Globus pallidus (tissue), 1 donor: ENCODE data around the gene TCF20.

ENCODE experiments used
- DNase-seq: peaks from one replicate; pipeline ENCODE4 v3.0.0-alpha.2; 2015; ENCODE audit warnings: low spot score

The TCF20 gene

DNA sequence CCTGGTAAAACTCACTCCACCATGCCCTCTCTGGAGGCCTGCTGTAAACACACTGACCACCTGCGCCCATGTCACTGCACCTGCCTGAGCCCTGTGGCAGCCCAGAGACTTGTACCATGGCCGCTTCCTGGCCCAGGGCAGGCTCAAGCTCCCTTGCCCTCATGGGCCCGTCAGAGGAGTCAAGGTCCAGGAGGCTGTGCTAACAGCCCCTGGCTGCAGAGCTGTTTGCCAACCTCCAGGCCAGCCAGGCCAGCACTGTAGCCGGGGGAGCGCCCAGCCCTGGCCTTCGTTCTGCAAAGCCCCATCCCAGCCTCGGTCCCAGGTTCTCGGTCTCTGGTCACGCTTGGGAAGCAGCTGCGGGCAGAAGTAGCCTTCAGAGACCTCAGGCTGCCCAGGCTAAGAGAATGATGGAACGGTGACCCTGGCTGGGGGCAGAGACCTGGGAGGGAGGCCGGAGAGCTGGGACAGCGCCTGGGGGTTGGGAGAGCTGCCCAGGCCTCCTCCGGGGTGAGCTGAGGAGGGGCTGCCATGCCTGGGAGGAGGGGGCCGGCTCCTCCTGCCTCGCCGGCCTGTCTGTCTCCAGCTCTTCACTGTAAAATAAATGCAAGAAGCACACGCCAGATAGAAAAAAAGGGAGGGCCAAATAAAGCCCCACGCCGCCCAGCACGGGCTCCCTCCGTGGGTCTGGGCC lies 11.9 kb upstream of the TCF20 start:
- DNase-seq = no peak

DNA sequence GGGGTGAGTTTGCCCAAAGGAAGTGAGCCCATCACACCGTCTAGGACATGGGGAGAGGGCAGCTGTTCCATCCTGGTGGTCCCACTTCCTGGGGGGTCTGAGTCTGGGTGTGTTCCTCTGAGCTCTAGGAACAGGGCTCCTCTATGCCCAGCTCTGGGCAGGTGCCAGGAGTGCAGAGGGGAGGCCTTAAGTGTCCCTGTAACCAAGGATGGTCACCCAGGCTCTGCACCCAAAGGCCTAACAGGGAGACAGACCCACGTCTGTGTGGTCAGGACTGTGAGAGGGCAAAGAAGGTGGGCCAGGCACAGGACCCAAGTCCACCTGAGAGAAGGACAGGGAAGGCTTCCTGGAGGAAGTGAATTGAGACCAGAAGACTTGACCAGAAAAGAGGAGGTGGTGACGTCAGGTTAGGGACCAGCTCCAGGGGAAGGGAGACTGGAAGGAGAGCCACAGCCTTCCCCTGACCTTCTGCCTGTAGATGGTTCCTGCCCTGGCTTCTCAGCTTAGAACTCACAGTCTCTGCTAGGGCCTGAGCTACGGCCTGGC lies 11.3 kb upstream of the TCF20 start:
- no peak for DNase-seq

GRCh38 chr22:42281284-42281683 lies 10.8 kb upstream of the TCF20 start:
- no peak for DNase-seq

- no peak for DNase-seq
Measured at GRCh38 chr22:42280836-42281235, 10.4 kb upstream of the TCF20 start.

- DNase-seq = no peak
Measured at GRCh38 chr22:42280140-42280539, 9.7 kb upstream of the TCF20 start.

DNA sequence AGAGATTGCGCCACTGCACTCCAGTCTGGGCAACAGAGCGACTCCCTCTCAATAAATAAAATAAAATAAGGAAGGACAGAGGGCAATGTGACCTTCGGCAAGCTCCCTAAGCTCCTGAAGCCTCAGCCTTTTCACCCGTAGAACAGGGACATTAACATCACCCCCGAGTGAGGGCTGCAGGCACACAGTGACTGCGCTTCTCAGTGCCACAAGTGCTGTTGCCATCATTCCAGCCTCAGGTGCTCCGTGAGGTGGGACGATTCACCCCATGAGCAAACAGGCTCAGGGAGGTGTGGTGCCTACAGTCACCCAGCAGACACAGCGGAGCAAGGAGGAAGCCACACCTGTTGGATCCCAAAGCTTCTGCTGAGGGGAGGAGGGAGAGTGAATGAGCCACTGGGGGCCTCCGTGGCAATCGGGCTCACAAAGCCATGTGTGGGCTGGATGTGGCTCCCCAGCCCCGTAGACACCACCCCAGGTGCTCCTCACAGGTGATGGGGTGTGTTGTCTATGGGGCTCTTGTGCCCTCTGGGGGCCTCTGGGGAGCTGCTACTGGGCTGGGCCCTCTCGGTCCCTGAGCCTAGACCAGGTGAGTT lies 9.1 kb upstream of the TCF20 start:
- DNase-seq = no peak

DNA sequence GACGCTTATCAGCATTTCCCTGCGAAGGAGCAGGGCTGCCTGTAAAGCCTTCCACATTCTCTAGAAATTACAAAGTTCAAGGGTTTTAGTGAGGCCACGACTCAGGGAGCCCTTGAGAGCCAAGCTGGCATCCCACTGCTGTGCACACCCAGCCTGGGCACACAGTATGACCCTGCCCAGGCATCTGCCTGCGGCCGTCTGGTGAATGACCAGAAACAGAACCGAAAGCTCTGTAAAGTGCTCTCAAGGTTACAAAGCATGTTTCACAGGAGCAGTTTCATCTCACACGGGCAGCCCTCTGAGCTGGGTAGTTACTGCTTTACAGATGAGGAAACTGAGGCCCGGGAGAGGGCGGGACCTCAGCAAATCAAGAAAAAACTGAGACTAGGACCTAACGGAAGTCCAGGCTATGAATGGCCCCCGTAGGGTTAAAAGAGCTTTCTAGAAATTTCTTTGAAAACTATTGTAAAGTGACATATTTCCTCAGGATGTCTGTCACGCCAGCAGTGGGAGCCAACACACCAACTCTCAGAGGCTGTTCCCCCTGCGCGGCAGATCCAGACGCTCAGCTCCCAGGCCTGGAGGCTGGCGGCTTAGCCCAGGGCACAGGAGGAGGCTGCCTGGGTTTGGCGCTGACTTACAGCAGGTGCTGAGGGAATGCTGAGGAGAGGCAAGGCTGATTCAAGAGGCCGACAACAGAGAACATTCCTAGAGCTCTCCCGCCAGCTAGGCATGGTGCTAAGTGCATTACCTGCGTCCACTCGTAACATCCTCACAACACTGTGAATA lies 7.7 kb upstream of the TCF20 start:
- no peak for DNase-seq

DNA sequence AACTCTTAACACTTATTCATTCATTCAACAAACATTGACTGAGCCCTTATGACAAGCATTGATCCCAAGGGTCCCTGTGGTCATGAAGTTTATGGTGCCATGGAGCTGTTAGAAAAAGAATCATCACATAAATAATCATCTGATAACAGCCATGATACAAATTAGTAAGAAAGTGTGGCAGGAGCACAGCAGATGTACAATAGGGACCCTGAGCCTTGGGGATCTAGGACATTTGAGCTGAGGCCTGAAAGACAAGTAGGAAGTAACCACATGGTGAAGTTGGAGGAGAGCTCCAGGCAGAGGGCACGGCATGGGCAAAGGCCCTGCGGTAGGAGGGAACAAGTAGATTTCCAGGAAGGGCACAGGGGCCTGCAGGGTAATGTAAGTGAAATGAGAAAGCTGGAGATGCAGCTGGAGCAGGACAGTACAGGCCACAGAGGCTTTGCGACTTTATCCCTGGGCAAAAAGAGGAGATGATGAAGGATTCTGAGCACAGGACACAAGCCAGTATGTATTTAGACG lies 6.8 kb upstream of the TCF20 start:
- no peak for DNase-seq

DNA sequence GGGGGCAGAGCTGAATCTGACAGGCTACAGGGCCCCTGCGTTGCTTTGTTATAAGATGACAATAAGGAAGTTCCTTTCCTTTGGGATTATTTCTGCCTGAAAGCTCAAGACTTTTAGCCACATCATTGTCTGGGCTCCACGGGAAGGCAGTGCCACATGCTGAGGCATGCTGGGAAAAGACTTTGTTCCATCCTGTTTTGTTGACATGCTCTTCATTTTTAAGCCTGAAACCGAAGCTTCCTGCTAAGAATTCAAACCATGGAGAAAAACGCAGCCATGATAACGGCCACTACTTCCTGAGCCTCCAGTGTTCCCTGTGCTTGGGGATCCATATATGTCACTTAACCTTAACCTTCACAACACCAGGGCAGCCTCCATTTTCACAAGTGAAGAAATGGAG lies 5.5 kb upstream of the TCF20 start:
- DNase-seq = no peak

- DNase-seq = no peak
Measured at GRCh38 chr22:42275176-42275575, 4.7 kb upstream of the TCF20 start.

DNA sequence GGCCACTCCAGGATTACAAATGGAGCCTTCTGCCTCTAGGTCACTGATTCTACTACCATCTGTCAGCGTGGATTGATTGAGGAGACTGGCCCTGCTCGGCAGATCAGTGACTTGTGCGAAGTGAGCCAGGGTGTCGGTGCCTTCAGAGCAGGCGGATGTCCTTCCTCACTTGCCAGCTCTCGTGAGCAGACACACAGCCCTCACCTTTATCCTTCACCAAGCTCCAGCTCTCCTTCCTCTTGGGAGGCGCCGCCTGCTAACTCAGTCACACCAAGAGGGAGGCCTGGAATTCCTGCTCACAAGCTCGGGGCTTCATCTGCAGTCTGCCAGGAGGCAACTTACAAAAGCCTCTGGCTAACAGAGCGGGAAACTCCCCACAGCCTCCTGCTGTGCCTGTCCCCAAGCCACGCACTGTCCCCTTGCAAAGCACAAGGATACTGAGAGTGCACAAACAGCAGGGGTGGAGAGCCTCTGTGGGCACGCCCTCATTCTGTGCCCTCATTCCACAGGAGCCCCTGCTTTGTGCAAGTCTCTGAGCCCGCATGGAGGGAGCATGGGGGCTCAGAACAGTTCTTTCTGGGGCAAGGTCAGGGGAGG lies 3.5 kb upstream of the TCF20 start:
- no peak for DNase-seq

- DNase-seq = no peak
Measured at GRCh38 chr22:42272431-42272999, 2.1 kb upstream of the TCF20 start.

DNA sequence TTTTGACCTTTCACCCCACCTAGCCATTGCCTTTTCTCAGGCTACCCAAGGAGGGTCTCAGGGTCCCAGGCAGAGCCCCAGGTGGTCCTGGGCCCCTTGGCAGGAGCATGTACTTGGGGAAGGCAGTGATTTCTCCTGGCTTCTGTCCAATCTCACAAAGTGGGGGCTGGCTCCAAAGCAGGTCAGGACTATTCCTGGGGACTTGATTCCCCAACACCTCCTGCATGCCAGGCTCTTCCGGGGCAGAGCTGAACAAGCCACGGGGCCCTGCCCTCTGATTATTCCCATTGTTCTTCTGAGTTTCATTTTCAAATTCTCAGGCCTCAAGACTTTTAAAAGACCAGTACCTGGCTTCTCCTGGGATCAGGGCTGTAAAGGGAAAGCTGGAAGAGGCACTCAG lies 1.5 kb upstream of the TCF20 start:
- no peak for DNase-seq

- no peak for DNase-seq
Measured at GRCh38 chr22:42271191-42271813, 849 bp upstream of the TCF20 start.

GRCh38 chr22:42270176-42270509 lies 310 bp downstream of the TCF20 start:
- no peak for DNase-seq

DNA sequence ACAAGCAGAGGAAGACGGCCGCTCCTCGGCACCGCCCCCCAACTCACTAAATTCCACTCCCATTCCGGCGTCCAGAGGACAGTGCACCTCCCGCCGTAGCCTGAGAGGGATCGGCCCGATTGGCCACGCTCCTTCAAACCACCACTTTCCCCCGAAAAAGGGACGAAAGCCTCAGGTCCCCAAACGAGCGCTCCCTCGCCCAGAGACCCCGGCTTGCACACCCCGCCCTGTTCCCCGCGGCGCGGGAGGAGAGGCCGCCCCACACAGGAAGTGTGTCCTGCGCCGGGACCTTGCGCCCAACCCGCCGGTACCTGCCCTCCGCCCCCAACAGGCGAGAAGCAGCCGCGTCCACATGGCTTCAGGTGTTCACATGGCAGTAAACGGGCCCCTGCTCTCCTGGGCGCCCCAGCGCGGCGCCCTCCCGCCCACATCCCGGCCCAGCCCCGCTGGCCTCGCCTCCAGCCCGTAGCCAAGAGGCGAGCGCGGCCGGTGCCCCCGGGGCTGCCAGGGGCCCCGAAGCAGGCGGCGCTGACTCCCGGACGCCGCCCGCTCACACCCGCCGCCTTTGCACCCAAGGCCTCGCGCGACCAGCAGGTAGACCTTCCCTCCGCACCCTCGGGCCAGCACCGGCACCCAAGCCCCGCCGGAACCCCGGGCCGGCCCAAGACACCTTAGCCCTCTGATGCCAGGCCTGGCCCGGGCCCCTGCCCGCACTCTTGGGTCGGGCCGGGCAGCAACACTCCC lies 849 bp downstream of the TCF20 start:
- no peak for DNase-seq

GRCh38 chr22:42268852-42269410 lies 1.5 kb downstream of the TCF20 start:
- no peak for DNase-seq

DNA sequence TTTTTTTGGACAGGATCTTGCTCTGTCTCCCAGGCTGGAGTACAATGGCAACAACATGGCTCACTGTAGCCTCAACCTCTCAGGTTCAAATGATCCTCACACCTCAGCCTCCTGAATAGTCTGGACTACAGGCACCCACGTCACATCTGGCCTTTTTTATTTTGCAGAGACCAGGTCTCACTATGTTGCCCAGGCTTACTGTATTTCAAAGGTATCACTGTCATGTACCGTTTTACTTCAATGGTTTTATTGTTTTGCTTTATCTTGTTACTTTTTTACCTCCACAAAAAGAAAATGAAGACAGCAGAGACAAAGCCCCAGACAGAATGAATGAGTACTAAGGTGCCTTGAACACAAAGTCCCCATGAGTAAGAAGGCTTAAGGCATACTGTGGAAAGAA lies 5.1 kb downstream of the TCF20 start:
- DNase-seq = no peak

- DNase-seq = no peak
Measured at GRCh38 chr22:42263944-42264343, 6.5 kb downstream of the TCF20 start.

- DNase-seq = no peak
Measured at GRCh38 chr22:42262964-42263363, 7.5 kb downstream of the TCF20 start.

- no peak for DNase-seq
Measured at GRCh38 chr22:42261296-42261695, 9.2 kb downstream of the TCF20 start.
